Mucosa of rectum (tissue), 2 donors: ENCODE data around the gene SLC51A.
"Not testable (repeated sequence)": the region's sequence is repeated elsewhere in the genome, so short reads cannot be mapped to it uniquely, and the experiment has no call there.

ENCODE experiments used
- H3K27ac ChIP-seq, 2 donors: one replicate each; pipeline ENCODE4 v1.7.0; 2013; ENCODE audit warnings: inconsistent platforms in 2 of 2, low read depth in 2 of 2, low read length in 2 of 2
- H3K27me3 ChIP-seq, 2 donors: one replicate each; pipeline ENCODE4 v1.7.0; 2013; ENCODE audit warnings: low read length in 2 of 2; ENCODE audit not compliant: control insufficient read depth in 2 of 2, insufficient read depth in 2 of 2
- H3K36me3 ChIP-seq, 2 donors: one replicate each; pipeline ENCODE4 v1.7.0; 2013; ENCODE audit warnings: low read length in 2 of 2; ENCODE audit not compliant: control insufficient read depth in 2 of 2, insufficient read depth in 2 of 2
- H3K4me1 ChIP-seq, 2 donors: one replicate each; pipeline ENCODE4 v1.7.0; 2013; ENCODE audit warnings: low read length in 2 of 2, mild to moderate bottlenecking in 1 of 2; ENCODE audit not compliant: control insufficient read depth in 2 of 2, insufficient read depth in 2 of 2
- H3K4me3 ChIP-seq, 2 donors: one replicate each; pipeline ENCODE4 v1.7.0; 2013; ENCODE audit warnings: low read length in 2 of 2
- H3K9ac ChIP-seq, 2 donors: one replicate each; pipeline ENCODE4 v1.7.0; 2013; ENCODE audit warnings: low read length in 2 of 2, low read depth in 1 of 2, mild to moderate bottlenecking in 1 of 2
- H3K9me3 ChIP-seq, 2 donors: one replicate each; pipeline ENCODE4 v1.7.0; 2013; ENCODE audit warnings: low read length in 2 of 2; ENCODE audit not compliant: control insufficient read depth in 2 of 2
- donor health status: healthy.
- donor health status: Normal muscosa, but diverticular disease.

The SLC51A gene

GRCh38 chr3:196238612-196239560 lies 22.6 kb downstream of the SLC51A start:
- Histone ChIP-seq H3K27ac (no peak overlapping the region), H3K36me3 (peaks cover 29 to 55% of the 10 kb centered on the region in 2 donors), H3K9me3 (no peaks in the 10 kb centered on the region), H3K27me3 (no peaks in the 10 kb centered on the region), H3K4me3 (no peak overlapping the region), H3K9ac (no peak overlapping the region), H3K4me1 (no peaks in the 10 kb centered on the region)

GRCh38 chr3:196240424-196240823 lies 24.1 kb downstream of the SLC51A start:
- peaks cover 32 to 51% of the 10 kb centered on the region in 2 donors for H3K36me3 ChIP-seq
- no peaks in the 10 kb centered on the region for H3K27me3 ChIP-seq
- no peak overlapping the region for H3K27ac ChIP-seq
- no peaks in the 10 kb centered on the region for H3K9me3 ChIP-seq
- H3K4me3 ChIP-seq, result no peak overlapping the region
- no peaks in the 10 kb centered on the region for H3K4me1 ChIP-seq
- H3K9ac ChIP-seq, result no peak overlapping the region

GRCh38 chr3:196241704-196242103 lies 25.4 kb downstream of the SLC51A start:
- no peaks in the 10 kb centered on the region for H3K9me3 ChIP-seq
- no peaks in the 10 kb centered on the region for H3K27me3 ChIP-seq
- no peak overlapping the region for H3K27ac ChIP-seq
- H3K9ac ChIP-seq, result no peak overlapping the region
- no peak overlapping the region for H3K4me3 ChIP-seq
- no peaks in the 10 kb centered on the region for H3K4me1 ChIP-seq
- H3K36me3 ChIP-seq, result peaks cover 39 to 47% of the 10 kb centered on the region in 2 donors

GRCh38 chr3:196244166-196244565 lies 27.8 kb downstream of the SLC51A start:
- peaks cover 37 to 45% of the 10 kb centered on the region in 2 donors for H3K36me3 ChIP-seq
- not testable (repeated sequence) for H3K27ac ChIP-seq, H3K9me3 ChIP-seq, H3K9ac ChIP-seq, H3K27me3 ChIP-seq, H3K4me3 ChIP-seq, H3K4me1 ChIP-seq

- peaks cover 28 to 35% of the 10 kb centered on the region in 2 donors for H3K36me3 ChIP-seq
- H3K27ac ChIP-seq, result no peak overlapping the region
- H3K27me3 ChIP-seq, result no peaks in the 10 kb centered on the region
- H3K4me3 ChIP-seq, result no peak overlapping the region
- no peaks in the 10 kb centered on the region for H3K4me1 ChIP-seq
- H3K9ac ChIP-seq, result no peak overlapping the region
- H3K9me3 ChIP-seq, result no peaks in the 10 kb centered on the region
These were observed 30.4 kb downstream of the SLC51A start for GRCh38 chr3:196246612-196247308.

- Histone ChIP-seq H3K4me1 (peaks cover 2 to 4% of the 10 kb centered on the region in 2 donors), H3K9ac (no peak overlapping the region), H3K27me3 (no peaks in the 10 kb centered on the region), H3K36me3 (peaks cover 23 to 35% of the 10 kb centered on the region in 2 donors), H3K27ac (no peak overlapping the region), H3K9me3 (no peaks in the 10 kb centered on the region), H3K4me3 (no peak overlapping the region)
These were observed 35.6 kb downstream of the SLC51A start for GRCh38 chr3:196251918-196252317.

GRCh38 chr3:196254376-196255283 lies 38.3 kb downstream of the SLC51A start:
- H3K9me3 ChIP-seq, result no peaks in the 10 kb centered on the region
- H3K27ac ChIP-seq, result no peak overlapping the region
- H3K9ac ChIP-seq, result no peak overlapping the region
- no peaks in the 10 kb centered on the region for H3K27me3 ChIP-seq
- peaks cover 10 to 21% of the 10 kb centered on the region in 2 donors for H3K36me3 ChIP-seq
- H3K4me1 ChIP-seq, result peaks cover 2 to 4% of the 10 kb centered on the region in 2 donors
- H3K4me3 ChIP-seq, result no peak overlapping the region

GRCh38 chr3:196255776-196256175 lies 39.4 kb downstream of the SLC51A start:
- no peaks in the 10 kb centered on the region for H3K27me3 ChIP-seq
- H3K9me3 ChIP-seq, result no peaks in the 10 kb centered on the region
- H3K4me1 ChIP-seq, result peaks cover 2 to 4% of the 10 kb centered on the region in 2 donors
- no peak overlapping the region for H3K9ac ChIP-seq
- peaks cover 10 to 18% of the 10 kb centered on the region in 2 donors for H3K36me3 ChIP-seq
- H3K4me3 ChIP-seq, result no peak overlapping the region
- H3K27ac ChIP-seq, result no peak overlapping the region

- no peak overlapping the region for H3K4me3 ChIP-seq
- no peaks in the 10 kb centered on the region for H3K27me3 ChIP-seq
- peaks cover 6 to 20% of the 10 kb centered on the region in 2 donors for H3K36me3 ChIP-seq
- no peaks in the 10 kb centered on the region for H3K4me1 ChIP-seq
- no peaks in the 10 kb centered on the region for H3K9me3 ChIP-seq
- H3K9ac ChIP-seq, result no peak overlapping the region
- H3K27ac ChIP-seq, result no peak overlapping the region
These were observed 44.5 kb downstream of the SLC51A start for GRCh38 chr3:196260784-196261183.
